GM12878 (cell line): Measurements from ENCODE around the gene EFHD2. TPM values are rescaled to one million over a fixed set of nuclear protein-coding genes. Genes with fewer than 3 reads are reported as not detected.
A peak's percentile ranks its signal among the peaks of the same experiment; 100 is the strongest.

Experiments
- ATAC-seq: fragments of 200-7000 bp; cut with Tn5 transposase; 3 replicates; pipeline ENCODE4 v1.9.1; 2020; ENCODE audit warnings: mild to moderate bottlenecking, moderate library complexity
- BruUV-seq: library from RNA; stranded (reverse); fragments of 400-500 nt; replicated peaks from 2 replicates; lab custom pipeline; 2021; lab: Mats Ljungman, UMichigan
- CTCF ChIA-PET: fragments of 300-600 bp; sonication (Branson Sonifier 250); formaldehyde crosslinking; extraction: SDS; loops from one replicate; lab custom pipeline; 2021; ENCODE audit warnings: inconsistent platforms; lab: Yijun Ruan, JAX
- POLR2A ChIA-PET: fragments of 350-600 bp; formaldehyde crosslinking; extraction: SDS; loops from one replicate; lab custom pipeline; 2021; ENCODE audit warnings: inconsistent platforms; lab: Charles Lee
- RAD21 ChIA-PET: fragments of 300-600 bp; sonication (Branson Sonifier 250); formaldehyde crosslinking; loops from one replicate; lab custom pipeline; 2023; ENCODE audit warnings: antibody characterized with exemption; ENCODE audit not compliant: unreplicated experiment; lab: Charles Lee
- SMC1A ChIA-PET: fragments of 300-600 bp; sonication (Branson Sonifier 250); formaldehyde crosslinking; loops from one replicate; lab custom pipeline; 2023; ENCODE audit not compliant: unreplicated experiment, uncharacterized antibody; lab: Charles Lee
- DNase-seq: peaks from one replicate; pipeline ENCODE4 v3.0.0-alpha.2; 2011; ENCODE audit warnings: low read depth, low spot score
- FAIRE-seq: peaks from 3 replicates; lab custom pipeline; 2011; peaks lifted over from hg19 to GRCh38; lab: Jason Lieb, UNC
- H2AFZ ChIP-seq: 2 replicates; pipeline ENCODE4 v1.6.0; 2011; ENCODE audit warnings: low read depth, low read length, control low read depth; ENCODE audit not compliant: control insufficient read depth
- H3K27ac ChIP-seq: 2 replicates; pipeline ENCODE4 v1.5.1; 2011; ENCODE audit warnings: control low read depth; ENCODE audit not compliant: control insufficient read depth, insufficient read depth
- H3K27me3 ChIP-seq, 2 experiments: replicated peaks in 1 of 2; 2 replicates each; pipeline versions ENCODE4 v1.6.0 to v1.6.1; 2011; ENCODE audit warnings: low read length in 1 of 2; ENCODE audit not compliant: control insufficient read depth in 2 of 2, insufficient read depth in 2 of 2
- H3K36me3 ChIP-seq, 2 experiments: 2 replicates each; pipeline ENCODE4 v1.5.1; 2011; ENCODE audit warnings: low read length in 1 of 2; ENCODE audit not compliant: control insufficient read depth in 2 of 2, insufficient read depth in 2 of 2
- H3K4me1 ChIP-seq: 2 replicates; pipeline ENCODE4 v1.6.1; 2011; ENCODE audit warnings: mild to moderate bottlenecking, low read length, moderate library complexity, mixed read lengths; ENCODE audit not compliant: control insufficient read depth, insufficient read depth
- H3K4me2 ChIP-seq: 2 replicates; pipeline ENCODE4 v1.6.0; 2011; ENCODE audit warnings: control low read depth; ENCODE audit not compliant: control insufficient read depth, insufficient read depth
- H3K4me3 ChIP-seq: fragments of 200-600 bp; sonication (generic); 2 replicates; pipeline ENCODE4 v1.5.1; 2016
- H3K79me2 ChIP-seq: 2 replicates; pipeline ENCODE4 v1.6.0; 2011; ENCODE audit warnings: low read length; ENCODE audit not compliant: control insufficient read depth, insufficient read depth
- H3K9ac ChIP-seq: 2 replicates; pipeline ENCODE4 v1.8.0; 2011; ENCODE audit warnings: low read length, control low read depth, mixed read lengths; ENCODE audit not compliant: control insufficient read depth, insufficient read depth
- H3K9me3 ChIP-seq: replicated peaks from 3 replicates; pipeline ENCODE4 v1.5.1; 2011; ENCODE audit warnings: mild to moderate bottlenecking, low read length; ENCODE audit not compliant: control insufficient read depth, insufficient read depth
- H4K20me1 ChIP-seq: 2 replicates; pipeline ENCODE4 v1.6.0; 2011; ENCODE audit not compliant: control insufficient read depth, insufficient read depth
- ATF7 ChIP-seq: fragments of 450-650 bp; IDR thresholded peaks from 2 replicates; pipeline ENCODE4 v1.6.1; 2016; ENCODE audit warnings: low read depth, mild to moderate bottlenecking
- CHD4 ChIP-seq: fragments of 200-600 bp; sonication (generic); IDR thresholded peaks from 2 replicates; pipeline ENCODE4 v1.6.1; 2016; ENCODE audit warnings: mild to moderate bottlenecking
- IKZF2 ChIP-seq, 2 experiments: fragments of 450-650 bp; IDR thresholded peaks; 2 replicates each; pipeline ENCODE4 v1.6.1; 2017; ENCODE audit warnings: mild to moderate bottlenecking in 2 of 2, moderate library complexity in 2 of 2
- PKNOX1 ChIP-seq: fragments of 450-650 bp; IDR thresholded peaks from 2 replicates; pipeline ENCODE4 v1.6.1; 2016; ENCODE audit warnings: mild to moderate bottlenecking
- RAD51 ChIP-seq: fragments of 450-650 bp; IDR thresholded peaks from 2 replicates; pipeline ENCODE4 v1.6.1; 2016; ENCODE audit warnings: moderate library complexity, mild to moderate bottlenecking, inconsistent platforms
- RCOR1 ChIP-seq: conservative IDR thresholded peaks from 2 replicates; pipeline ENCODE4 v1.6.1; 2012; ENCODE audit warnings: low read depth, low read length, improper control_type of control experiment
- WGBS: methylation state at CpG from one replicate; pipeline ENCODE4 v1.1.6; 2016; ENCODE audit warnings: low lambda C conversion rate; ENCODE audit not compliant: insufficient replicate concordance, insufficient coverage; ENCODE audit errors: missing lambda C conversion rate; 5-methylcytosine and 5-hydroxymethylcytosine counted together
- in situ Hi-C: fragments of 300-500 bp; cut with MboI; formaldehyde crosslinking; loops from 9 replicates; pipeline ENCODE4 v1.14.3; 2018; ENCODE audit warnings: mixed read lengths
- intact Hi-C: fragments of 100-400 bp; cut with micrococcal nuclease; formaldehyde crosslinking; loops from one replicate; pipeline ENCODE4 v1.14.2; 2022; ENCODE audit not compliant: unreplicated experiment
- polyA plus RNA-seq, 11 experiments: library from polyadenylated mRNA; depleted of rRNA in 4 of 11; unstranded in 6 of 11; stranded (reverse) in 5 of 11; fragments of >200 nt; fragmentation: Nextera tagmentation in 4 of 11; fragmentation: Illumina TruSeq in 1 of 11; extraction: Ambion mirVana in 4 of 11; extraction: Trizol in 1 of 11; gene quantifications; 1 replicate in 1 of 11; 2 replicates in 10 of 11; pipeline versions ENCODE4 v1.2.1 to v1.2.3, GENCODE V29; 2011 to 2016; ENCODE audit warnings: inconsistent platforms in 2 of 11, missing spikeins in 2 of 11, low read depth in 1 of 11
- total RNA-seq, 4 experiments: library from RNA; depleted of rRNA in 3 of 4; stranded (reverse); fragments of >200 nt in 3 of 4; fragmentation: Illumina TruSeq in 1 of 4; extraction: Trizol in 1 of 4; gene quantifications; 2 replicates each; pipeline versions ENCODE4 v1.2.1 to v1.2.3, GENCODE V29; 2013 to 2021
- TF ChIP-seq, protein P1 (sequence below): IDR thresholded peaks from 2 replicates; pipeline ENCODE4 v1.6.1; 2012; ENCODE audit warnings: low read depth, low read length, improper control_type of control experiment

EFHD2 gene
- total and polyA plus RNA-seq, 10 of the 15 experiments (the other 5 are each of a cell fraction or from before 2014, with no cell fraction given), result 4.0 to 114 (median 66.1) TPM

DNA sequence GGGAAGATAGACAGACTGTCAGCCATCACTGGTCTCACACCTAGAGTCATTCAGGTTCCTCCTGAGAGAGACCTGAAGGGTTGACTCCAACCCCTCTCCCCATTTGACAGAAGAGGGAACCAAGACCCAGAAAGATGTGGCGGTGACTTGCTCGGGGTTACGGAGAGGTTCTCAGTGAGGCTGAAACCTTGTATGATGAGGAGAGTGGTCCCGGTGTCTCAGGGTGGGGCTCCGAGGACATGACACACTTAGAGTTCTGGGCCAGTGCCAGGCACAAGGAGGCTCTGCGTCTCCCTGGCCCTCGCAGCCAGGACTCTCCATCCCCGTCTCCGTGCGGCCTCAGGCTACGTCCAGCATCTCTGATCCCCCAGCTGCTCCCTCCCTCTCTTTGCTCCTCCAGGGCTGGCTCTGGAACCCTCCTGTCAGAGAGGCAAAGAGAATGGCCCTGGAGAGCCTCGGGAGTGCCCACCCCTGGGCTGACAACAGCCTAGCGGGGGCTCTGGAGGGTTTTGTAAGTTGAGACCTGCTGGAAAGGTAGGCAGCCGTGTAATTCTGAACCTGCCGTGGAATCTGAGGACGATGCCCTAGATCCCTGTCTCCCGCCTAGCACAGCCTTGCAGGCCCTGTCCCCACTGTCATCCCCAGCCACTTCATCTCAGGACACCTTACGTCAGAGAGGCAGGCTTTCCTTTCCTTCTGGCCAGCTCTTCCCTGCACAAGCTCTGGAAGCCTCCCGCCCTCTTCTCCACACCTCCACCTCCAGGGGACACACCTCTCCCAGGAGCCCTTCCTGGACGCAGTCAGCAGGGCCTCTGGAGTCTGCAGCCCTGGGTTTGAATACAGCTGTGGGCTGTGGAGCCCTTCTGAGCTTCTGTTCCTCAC lies 4.1 kb downstream of the EFHD2 start:
- BruUV-seq, result no TSS peak
- no peaks in the 10 kb centered on the region; the same call in 1 of the 2 replicates for H4K20me1 ChIP-seq
- H3K9ac ChIP-seq, result no peak overlapping the region
- peaks cover 0 to 3% of the 10 kb centered on the region in 2 experiments; a peak in 1 of 4 replicates for H3K27me3 ChIP-seq
- RAD21 ChIA-PET, result interaction anchor here (0.5 kb wide), 1 partner anchor 115 kb away, joined by 3 read pairs; no protein-coding TSS in a partner anchor
- DNase-seq, result no peak
- POLR2A ChIA-PET, result no interaction called here
- H3K4me2 ChIP-seq, result peak overlapping the region; percentile 28
- in situ Hi-C loops (no loop called here), intact Hi-C loops (no loop called here)
- no peak overlapping the region for H3K27ac ChIP-seq
- no peak for ATAC-seq
- peaks cover 74% of the 10 kb centered on the region for H3K79me2 ChIP-seq
- FAIRE-seq, result no peak
- H3K36me3 ChIP-seq, result peaks cover 0 to 2% of the 10 kb centered on the region in 2 experiments; a peak in 1 of 4 replicates
- H2AFZ ChIP-seq, result no peak overlapping the region
- CTCF ChIA-PET, result interaction anchor here (0.9 kb wide), 1 partner anchor 18 kb away, joined by 4 read pairs; no protein-coding TSS in a partner anchor
- H3K4me3 ChIP-seq, result no peak overlapping the region
- 96% methylated on average over 20 of the region's 20 CpGs for WGBS
- SMC1A ChIA-PET, result interaction anchor here (4.3 kb wide), 1 partner anchor 90 kb away, joined by 19 read pairs; no protein-coding TSS in a partner anchor
- H3K9me3 ChIP-seq, result no peaks in the 10 kb centered on the region
- TF ChIP-seq ATF7, result no peak
- H3K4me1 ChIP-seq, result peaks cover 52% of the 10 kb centered on the region

- ATAC-seq (no peak), FAIRE-seq (no peak), DNase-seq (no peak)
- Histone ChIP-seq H3K9me3 (no peaks in the 10 kb centered on the region), H2AFZ (no peak overlapping the region), H3K4me1 (peaks cover 52% of the 10 kb centered on the region), H3K4me3 (no peak overlapping the region), H3K27ac (no peak overlapping the region), H3K79me2 (peaks cover 80% of the 10 kb centered on the region), H3K9ac (no peak overlapping the region), H3K4me2 (peak overlapping the region; percentile 28), H4K20me1 (no peaks in the 10 kb centered on the region; the same call in 1 of the 2 replicates), H3K27me3 (no peaks in the 10 kb centered on the region), H3K36me3 (peaks cover 0 to 2% of the 10 kb centered on the region in 2 experiments; a peak in 1 of 4 replicates)
- no TSS peak for BruUV-seq
- RAD21 ChIA-PET, result interaction anchor here (0.5 kb wide), 1 partner anchor 116 kb away, joined by 3 read pairs; no protein-coding TSS in a partner anchor
- TF ChIP-seq PKNOX1 (peak; percentile 48; the same call in 1 of the 2 replicates), RAD51 (no peak), CHD4 (no peak), RCOR1 (no peak), IKZF2 (IDR thresholded peaks at IDR 0.05) (no peak)
- TF ChIP-seq, protein P1, sequence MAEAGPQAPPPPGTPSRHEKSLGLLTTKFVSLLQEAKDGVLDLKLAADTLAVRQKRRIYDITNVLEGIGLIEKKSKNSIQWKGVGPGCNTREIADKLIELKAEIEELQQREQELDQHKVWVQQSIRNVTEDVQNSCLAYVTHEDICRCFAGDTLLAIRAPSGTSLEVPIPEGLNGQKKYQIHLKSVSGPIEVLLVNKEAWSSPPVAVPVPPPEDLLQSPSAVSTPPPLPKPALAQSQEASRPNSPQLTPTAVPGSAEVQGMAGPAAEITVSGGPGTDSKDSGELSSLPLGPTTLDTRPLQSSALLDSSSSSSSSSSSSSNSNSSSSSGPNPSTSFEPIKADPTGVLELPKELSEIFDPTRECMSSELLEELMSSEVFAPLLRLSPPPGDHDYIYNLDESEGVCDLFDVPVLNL, result no peak
- POLR2A ChIA-PET, result no interaction called here
- CTCF ChIA-PET, result interaction anchor here (0.9 kb wide), 1 partner anchor 17 kb away, joined by 4 read pairs; no protein-coding TSS in a partner anchor
- SMC1A ChIA-PET, result interaction anchor here (4.3 kb wide), 1 partner anchor 91 kb away, joined by 19 read pairs; no protein-coding TSS in a partner anchor
- in situ Hi-C loops, result no loop called here
- intact Hi-C loops, result no loop called here
- 96% methylated on average over 10 of the region's 10 CpGs for whole genome bisulfite sequencing
Measured at GRCh38 chr1:15414445-15414983, 4.8 kb downstream of the EFHD2 start.
